H9 (cell line): ENCODE data around the gene ADAD2. TPM values are rescaled to one million over a fixed set of nuclear protein-coding genes. Genes with fewer than 3 reads are reported as not detected.

ENCODE experiments used
- DNase-seq: peaks from one replicate; pipeline ENCODE4 v3.0.0-alpha.2; 2017
- H2AFZ ChIP-seq: one replicate; pipeline ENCODE4 v1.6.1; 2013; ENCODE audit warnings: mild to moderate bottlenecking, low read length, control low read depth, moderate library complexity
- H2AK5ac ChIP-seq: 2 replicates; pipeline ENCODE4 v1.6.1; 2013; ENCODE audit warnings: low read length, control low read depth, mixed read lengths; ENCODE audit not compliant: insufficient read length
- H2BK120ac ChIP-seq: one replicate; pipeline ENCODE4 v1.6.1; 2013; ENCODE audit warnings: low read depth, mild to moderate bottlenecking, low read length, control low read depth, inconsistent platforms; ENCODE audit not compliant: poor library complexity, severe bottlenecking
- H2BK12ac ChIP-seq: 2 replicates; pipeline ENCODE4 v1.6.1; 2013; ENCODE audit warnings: low read length, control low read depth, mixed read lengths, low read depth; ENCODE audit not compliant: insufficient read length
- H2BK15ac ChIP-seq: 2 replicates; pipeline ENCODE4 v1.6.1; 2013; ENCODE audit warnings: low read depth, low read length, control low read depth
- H2BK20ac ChIP-seq: one replicate; pipeline ENCODE4 v1.6.1; 2013; ENCODE audit warnings: low read depth, mild to moderate bottlenecking, low read length, control low read depth, inconsistent platforms; ENCODE audit not compliant: poor library complexity, severe bottlenecking
- H2BK5ac ChIP-seq: 2 replicates; pipeline ENCODE4 v1.6.1; 2013; ENCODE audit warnings: low read length, control low read depth, mixed read lengths; ENCODE audit not compliant: insufficient read length
- H3K14ac ChIP-seq: 2 replicates; pipeline ENCODE4 v1.6.1; 2013; ENCODE audit warnings: low read length, control low read depth; ENCODE audit not compliant: insufficient read depth
- H3K18ac ChIP-seq: 2 replicates; pipeline ENCODE4 v1.6.1; 2013; ENCODE audit warnings: low read depth, mild to moderate bottlenecking, mixed read lengths, low read length, control low read depth; ENCODE audit not compliant: insufficient read length
- H3K23ac ChIP-seq: 2 replicates; pipeline ENCODE4 v1.6.1; 2013; ENCODE audit warnings: low read length, control low read depth, mixed read lengths, low read depth; ENCODE audit not compliant: insufficient read length
- H3K23me2 ChIP-seq: 2 replicates; pipeline ENCODE4 v1.6.1; 2013; ENCODE audit warnings: low read depth, mild to moderate bottlenecking, mixed read lengths, low read length, control low read depth; ENCODE audit not compliant: insufficient read length, poor library complexity, severe bottlenecking
- H3K27ac ChIP-seq: 2 replicates; pipeline ENCODE4 v1.5.1; 2013; ENCODE audit warnings: low read length, control low read depth, mixed read lengths, low read depth; ENCODE audit not compliant: insufficient read length
- H3K27me3 ChIP-seq: 2 replicates; pipeline ENCODE4 v1.6.1; 2013; ENCODE audit warnings: low read length, control low read depth, inconsistent platforms; ENCODE audit not compliant: insufficient read depth
- H3K4ac ChIP-seq: 2 replicates; pipeline ENCODE4 v1.6.1; 2013; ENCODE audit warnings: low read depth, mild to moderate bottlenecking, control low read depth, inconsistent platforms, low read length, moderate library complexity
- H3K4me1 ChIP-seq: 2 replicates; pipeline ENCODE4 v1.6.1; 2013; ENCODE audit warnings: low read length, control low read depth, inconsistent platforms; ENCODE audit not compliant: insufficient read depth
- H3K4me2 ChIP-seq: 2 replicates; pipeline ENCODE4 v1.6.1; 2013; ENCODE audit warnings: low read length, control low read depth, mixed read lengths; ENCODE audit not compliant: insufficient read length, insufficient read depth
- H3K56ac ChIP-seq: 2 replicates; pipeline ENCODE4 v1.6.1; 2013; ENCODE audit warnings: low read depth, mild to moderate bottlenecking, mixed read lengths, low read length, control low read depth; ENCODE audit not compliant: insufficient read length
- H3K79me1 ChIP-seq: 2 replicates; pipeline ENCODE4 v1.6.1; 2013; ENCODE audit warnings: low read depth, mild to moderate bottlenecking, moderate library complexity, low read length, control low read depth, inconsistent platforms; ENCODE audit not compliant: insufficient read depth, poor library complexity, severe bottlenecking
- H3K79me2 ChIP-seq: 2 replicates; pipeline ENCODE4 v1.6.1; 2013; ENCODE audit warnings: low read length, control low read depth, inconsistent platforms; ENCODE audit not compliant: insufficient read depth
- H3K9ac ChIP-seq: 2 replicates; pipeline ENCODE4 v1.6.1; 2013; ENCODE audit warnings: low read length, control low read depth, mixed read lengths; ENCODE audit not compliant: insufficient read length; ENCODE audit errors: extremely low read depth
- H3K9me3 ChIP-seq: one replicate; pipeline ENCODE4 v1.6.1; 2013; ENCODE audit warnings: low read depth, low read length, inconsistent platforms; ENCODE audit not compliant: control insufficient read depth
- H3T11ph ChIP-seq: one replicate; pipeline ENCODE4 v1.6.1; 2013; ENCODE audit warnings: mild to moderate bottlenecking, low read length, control low read depth, inconsistent platforms
- H4K20me1 ChIP-seq: one replicate; pipeline ENCODE4 v1.6.1; 2013; ENCODE audit not compliant: control insufficient read depth, insufficient read length, insufficient read depth
- H4K5ac ChIP-seq: 2 replicates; pipeline ENCODE4 v1.6.1; 2013; ENCODE audit warnings: low read depth, mild to moderate bottlenecking, mixed read lengths, low read length, control low read depth; ENCODE audit not compliant: insufficient read length
- H4K8ac ChIP-seq: replicated peaks from 2 replicates; pipeline ENCODE4 v1.6.1; 2013; ENCODE audit warnings: low read length, control low read depth, mixed read lengths, low read depth; ENCODE audit not compliant: insufficient read length
- H4K91ac ChIP-seq: 2 replicates; pipeline ENCODE4 v1.6.1; 2013; ENCODE audit warnings: low read depth, mild to moderate bottlenecking, moderate library complexity, mixed read lengths, low read length, control low read depth; ENCODE audit not compliant: insufficient read length
- H3K27ac Mint-ChIP-seq, 3 experiments: 2 replicates in 2 of 3; 3 replicates in 1 of 3; pipeline ENCODE4 v1.8.0; 2020 to 2021; ENCODE audit warnings: mixed read lengths in 3 of 3, mild to moderate bottlenecking in 1 of 3, moderate library complexity in 1 of 3
- H3K27me3 Mint-ChIP-seq: 2 replicates; pipeline ENCODE4 v1.8.0; 2021; ENCODE audit warnings: low read depth, mild to moderate bottlenecking, moderate library complexity, mixed read lengths
- H3K36me3 Mint-ChIP-seq, 3 experiments: 2 replicates in 2 of 3; 3 replicates in 1 of 3; pipeline ENCODE4 v1.8.0; 2020 to 2021; ENCODE audit warnings: low read depth in 3 of 3, mixed read lengths in 3 of 3; ENCODE audit not compliant: insufficient read depth in 1 of 3
- H3K4me1 Mint-ChIP-seq, 2 experiments: 2 replicates each; pipeline ENCODE4 v1.8.0; 2020; ENCODE audit warnings: mixed read lengths in 2 of 2
- H3K4me3 Mint-ChIP-seq, 2 experiments: 2 replicates in 1 of 2; 3 replicates in 1 of 2; pipeline ENCODE4 v1.8.0; 2020 to 2021; ENCODE audit warnings: mild to moderate bottlenecking in 2 of 2, mixed read lengths in 2 of 2, moderate library complexity in 1 of 2
- H3K9me3 Mint-ChIP-seq, 2 experiments: 2 replicates in 1 of 2; 3 replicates in 1 of 2; pipeline ENCODE4 v1.8.0; 2020; ENCODE audit warnings: mild to moderate bottlenecking in 2 of 2, mixed read lengths in 2 of 2, moderate library complexity in 1 of 2
- WGBS: extraction: QIAGEN DNeasy Blood & Tissue Kit; methylation state at CpG from one replicate; pipeline ENCODE4 v1.1.7; 2013; ENCODE audit warnings: missing lambda C conversion rate, low lambda C conversion rate, mixed read lengths; ENCODE audit not compliant: insufficient read length; ENCODE audit errors: extremely low coverage; 5-methylcytosine and 5-hydroxymethylcytosine counted together
- total RNA-seq: library from RNA; stranded (reverse); gene quantifications from 2 replicates; pipeline ENCODE4 v1.2.1, GENCODE V29; 2021
- TF ChIP-seq, protein P1 (sequence below): fragments of 200-600 bp; sonication (generic); conservative IDR thresholded peaks from 3 replicates; pipeline ENCODE4 v1.8.0; 2021; ENCODE audit warnings: antibody characterized with exemption, mild to moderate bottlenecking

The ADAD2 gene
- total RNA-seq, 1 experiment from 2014 or later = 1.0 TPM

DNA sequence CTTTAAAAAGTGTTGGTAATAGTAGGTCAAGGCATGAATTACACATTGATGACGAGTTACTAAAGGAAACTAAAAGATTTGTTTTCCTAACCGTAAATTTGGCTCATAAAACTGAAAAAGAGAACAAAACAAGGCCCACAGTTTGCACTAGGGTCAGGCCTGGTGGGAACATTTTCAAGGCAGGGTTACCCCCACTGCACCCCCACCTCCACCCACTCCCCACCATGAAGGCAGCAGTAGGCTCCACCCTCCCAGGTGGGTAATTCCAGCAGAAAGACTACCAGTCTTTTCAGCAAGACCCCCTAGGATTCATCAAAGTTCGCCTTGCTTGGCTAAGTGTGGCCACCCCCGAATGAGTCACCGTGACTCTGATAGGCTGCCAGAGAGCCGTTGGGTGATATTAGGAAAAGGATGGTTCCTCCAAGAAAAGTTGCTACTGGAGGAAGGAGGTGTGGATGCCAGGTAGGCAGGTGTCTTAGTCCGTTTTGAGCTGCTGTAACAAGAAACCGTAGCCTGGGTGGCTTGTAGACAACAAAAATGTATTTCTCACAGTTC is 37.2 kb upstream of the ADAD2 start:
- H3K9me3 Mint-ChIP-seq = no peaks in the 10 kb centered on the region

More for the DNA sequence above, 37.2 kb upstream of the ADAD2 start:
- H2BK15ac ChIP-seq = no peak overlapping the region
- no peak overlapping the region for H3K4me3 Mint-ChIP-seq
- H4K91ac ChIP-seq = no peak overlapping the region
- no peaks in the 10 kb centered on the region for H3K23me2 ChIP-seq
- H3K4me2 ChIP-seq = no peak overlapping the region
- H2AK5ac ChIP-seq = no peak overlapping the region
- no peak overlapping the region for H2BK120ac ChIP-seq
- no peak overlapping the region for H2BK20ac ChIP-seq
- H3T11ph ChIP-seq = no peak overlapping the region
- no peaks in the 10 kb centered on the region for H3K79me1 ChIP-seq
- no peak overlapping the region for H4K8ac ChIP-seq
- H3K4ac ChIP-seq = no peak overlapping the region
- no peak overlapping the region for H3K27ac Mint-ChIP-seq
- no peaks in the 10 kb centered on the region for H3K4me1 ChIP-seq
- no peak overlapping the region for H3K14ac ChIP-seq
- no peak overlapping the region for H2BK5ac ChIP-seq
- H2BK12ac ChIP-seq = no peak overlapping the region
- DNase-seq = no peak
- no peak overlapping the region for H3K56ac ChIP-seq
- H3K27ac ChIP-seq = no peak overlapping the region
- H3K4me1 Mint-ChIP-seq = peaks cover 0 to 6% of the 10 kb centered on the region in 2 experiments; a peak in 2 of 4 replicates
- no peak overlapping the region for H2AFZ ChIP-seq
- no peak overlapping the region for H3K23ac ChIP-seq
- no CpG with 5 or more reads among the region's 8 CpGs for WGBS
- H3K18ac ChIP-seq = no peak overlapping the region
- H3K9ac ChIP-seq = no peak overlapping the region
- H3K27me3 Mint-ChIP-seq = peaks cover 9% of the 10 kb centered on the region
- no peaks in the 10 kb centered on the region for H3K9me3 ChIP-seq
- H3K36me3 Mint-ChIP-seq = no peaks in the 10 kb centered on the region
- H3K27me3 ChIP-seq = no peaks in the 10 kb centered on the region
- no peaks in the 10 kb centered on the region for H4K20me1 ChIP-seq
- H3K79me2 ChIP-seq = no peaks in the 10 kb centered on the region
- TF ChIP-seq, protein P1, sequence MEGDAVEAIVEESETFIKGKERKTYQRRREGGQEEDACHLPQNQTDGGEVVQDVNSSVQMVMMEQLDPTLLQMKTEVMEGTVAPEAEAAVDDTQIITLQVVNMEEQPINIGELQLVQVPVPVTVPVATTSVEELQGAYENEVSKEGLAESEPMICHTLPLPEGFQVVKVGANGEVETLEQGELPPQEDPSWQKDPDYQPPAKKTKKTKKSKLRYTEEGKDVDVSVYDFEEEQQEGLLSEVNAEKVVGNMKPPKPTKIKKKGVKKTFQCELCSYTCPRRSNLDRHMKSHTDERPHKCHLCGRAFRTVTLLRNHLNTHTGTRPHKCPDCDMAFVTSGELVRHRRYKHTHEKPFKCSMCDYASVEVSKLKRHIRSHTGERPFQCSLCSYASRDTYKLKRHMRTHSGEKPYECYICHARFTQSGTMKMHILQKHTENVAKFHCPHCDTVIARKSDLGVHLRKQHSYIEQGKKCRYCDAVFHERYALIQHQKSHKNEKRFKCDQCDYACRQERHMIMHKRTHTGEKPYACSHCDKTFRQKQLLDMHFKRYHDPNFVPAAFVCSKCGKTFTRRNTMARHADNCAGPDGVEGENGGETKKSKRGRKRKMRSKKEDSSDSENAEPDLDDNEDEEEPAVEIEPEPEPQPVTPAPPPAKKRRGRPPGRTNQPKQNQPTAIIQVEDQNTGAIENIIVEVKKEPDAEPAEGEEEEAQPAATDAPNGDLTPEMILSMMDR = no peak
- H4K5ac ChIP-seq = no peak overlapping the region
